Measurements from ENCODE around the gene KRT75. TPM values are rescaled to one million over a fixed set of nuclear protein-coding genes. Genes with fewer than 3 reads are reported as not detected.

Gene KRT75
- total RNA-seq, 1 donor from 2014 or later: not detected

DNA sequence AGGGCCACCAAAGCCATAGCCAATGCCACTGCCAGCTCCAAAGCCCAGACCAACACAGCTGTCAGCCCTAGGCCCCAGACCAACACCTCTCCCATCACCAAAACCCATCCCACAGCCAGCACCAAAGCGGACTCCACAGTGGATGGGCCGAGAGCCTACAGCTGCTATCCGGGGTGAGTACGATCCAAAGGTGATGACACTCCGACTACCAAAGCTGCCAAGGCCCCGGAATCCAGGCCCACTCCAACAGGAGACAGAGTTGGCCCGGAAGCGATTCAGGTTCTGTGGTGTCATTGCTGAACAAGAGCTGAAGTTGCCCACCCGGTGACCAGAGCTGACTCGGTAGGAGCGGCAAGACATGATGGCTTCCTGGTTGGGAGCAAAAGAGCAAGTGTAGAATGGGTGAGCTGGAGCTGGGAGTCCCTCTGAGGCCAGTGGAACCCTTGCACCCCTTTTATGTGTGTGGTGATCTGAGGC, 48.9 kb downstream of the KRT75 start, which contains the start of gene KRT84:
TSS of gene KRT84 (minus strand) at position 427 of the 477 bp plus-strand sequence. CDS start at position 360, 67 bp downstream.
- H3K27ac Mint-ChIP-seq (ENCODE audit: unreplicated experiment): no peak within 1 kb of the TSS
- H3K4me3 Mint-ChIP-seq (ENCODE audit: unreplicated experiment): no peak within 1 kb of the TSS
- no peaks in the 10 kb centered on the region for H3K4me1 Mint-ChIP-seq (ENCODE audit: low read depth, unreplicated experiment)
- TF ChIP-seq, protein P1, sequence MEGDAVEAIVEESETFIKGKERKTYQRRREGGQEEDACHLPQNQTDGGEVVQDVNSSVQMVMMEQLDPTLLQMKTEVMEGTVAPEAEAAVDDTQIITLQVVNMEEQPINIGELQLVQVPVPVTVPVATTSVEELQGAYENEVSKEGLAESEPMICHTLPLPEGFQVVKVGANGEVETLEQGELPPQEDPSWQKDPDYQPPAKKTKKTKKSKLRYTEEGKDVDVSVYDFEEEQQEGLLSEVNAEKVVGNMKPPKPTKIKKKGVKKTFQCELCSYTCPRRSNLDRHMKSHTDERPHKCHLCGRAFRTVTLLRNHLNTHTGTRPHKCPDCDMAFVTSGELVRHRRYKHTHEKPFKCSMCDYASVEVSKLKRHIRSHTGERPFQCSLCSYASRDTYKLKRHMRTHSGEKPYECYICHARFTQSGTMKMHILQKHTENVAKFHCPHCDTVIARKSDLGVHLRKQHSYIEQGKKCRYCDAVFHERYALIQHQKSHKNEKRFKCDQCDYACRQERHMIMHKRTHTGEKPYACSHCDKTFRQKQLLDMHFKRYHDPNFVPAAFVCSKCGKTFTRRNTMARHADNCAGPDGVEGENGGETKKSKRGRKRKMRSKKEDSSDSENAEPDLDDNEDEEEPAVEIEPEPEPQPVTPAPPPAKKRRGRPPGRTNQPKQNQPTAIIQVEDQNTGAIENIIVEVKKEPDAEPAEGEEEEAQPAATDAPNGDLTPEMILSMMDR (IDR thresholded peaks at IDR 0.05; ENCODE audit: partially characterized antibody, unreplicated experiment): no peak
- H3K27me3 Mint-ChIP-seq (ENCODE audit: unreplicated experiment): peaks cover 2% of the 10 kb centered on the region
- no peaks in the 10 kb centered on the region for H3K36me3 Mint-ChIP-seq (ENCODE audit: unreplicated experiment)
- no peak for DNase-seq
- peaks cover 2% of the 10 kb centered on the region for H3K9me3 Mint-ChIP-seq (ENCODE audit: unreplicated experiment)

DNA sequence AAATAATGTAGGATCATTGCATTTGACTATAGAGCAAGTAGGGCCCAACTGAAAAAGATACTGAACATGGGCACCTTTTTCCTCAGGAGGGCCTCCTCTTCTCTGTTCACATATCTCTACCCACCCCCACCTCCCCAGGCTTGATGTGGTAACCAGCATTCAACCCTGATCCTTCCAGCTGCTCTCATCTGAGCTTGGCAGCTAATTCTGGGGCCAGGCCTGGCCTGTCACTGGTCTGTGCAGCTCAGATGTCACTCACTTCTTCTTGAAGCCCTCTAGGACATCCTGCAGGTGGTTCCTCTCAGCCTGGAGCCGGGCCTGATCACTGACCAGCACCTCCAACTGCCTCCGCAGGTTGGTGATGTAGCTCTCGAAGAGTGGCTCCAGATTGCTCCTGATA, 50.8 kb downstream of the KRT75 start:
- Mint-ChIP-seq H3K27ac (ENCODE audit: unreplicated experiment) (no peak overlapping the region), H3K4me3 (ENCODE audit: unreplicated experiment) (no peak overlapping the region), H3K27me3 (ENCODE audit: unreplicated experiment) (peaks cover 2% of the 10 kb centered on the region), H3K36me3 (ENCODE audit: unreplicated experiment) (no peaks in the 10 kb centered on the region), H3K4me1 (ENCODE audit: low read depth, unreplicated experiment) (no peaks in the 10 kb centered on the region), H3K9me3 (ENCODE audit: unreplicated experiment) (peaks cover 2% of the 10 kb centered on the region)
- TF ChIP-seq, protein P1 (IDR thresholded peaks at IDR 0.05; ENCODE audit: partially characterized antibody, unreplicated experiment): no peak
- no peak for DNase-seq

DNA sequence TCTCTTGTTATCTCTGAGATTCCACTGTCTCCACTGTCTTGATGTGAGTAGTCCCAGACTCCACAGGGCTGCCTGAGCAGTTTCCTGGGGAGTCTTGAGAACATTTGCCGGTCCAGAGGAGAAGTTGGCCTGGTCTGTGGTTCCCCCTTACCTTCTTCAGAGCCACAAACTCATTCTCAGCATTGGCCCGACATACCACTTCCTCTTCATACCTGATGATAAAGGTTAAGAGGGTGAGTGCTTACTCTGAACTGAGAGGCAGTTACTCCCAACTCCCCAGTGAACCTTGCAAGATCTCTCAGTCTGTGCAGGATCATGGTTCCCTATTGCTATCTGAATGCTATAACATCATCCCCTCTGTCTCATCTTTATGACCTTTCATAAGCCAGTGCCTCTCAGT, 51.3 kb downstream of the KRT75 start:
- DNase-seq: no peak
- H3K9me3 Mint-ChIP-seq (ENCODE audit: unreplicated experiment): peaks cover 2% of the 10 kb centered on the region
- H3K36me3 Mint-ChIP-seq (ENCODE audit: unreplicated experiment): no peaks in the 10 kb centered on the region
- peaks cover 2% of the 10 kb centered on the region for H3K27me3 Mint-ChIP-seq (ENCODE audit: unreplicated experiment)
- TF ChIP-seq, protein P1 (IDR thresholded peaks at IDR 0.05; ENCODE audit: partially characterized antibody, unreplicated experiment): no peak
- no peak overlapping the region for H3K4me3 Mint-ChIP-seq (ENCODE audit: unreplicated experiment)
- H3K27ac Mint-ChIP-seq (ENCODE audit: unreplicated experiment): no peak overlapping the region
- no peaks in the 10 kb centered on the region for H3K4me1 Mint-ChIP-seq (ENCODE audit: low read depth, unreplicated experiment)

DNA sequence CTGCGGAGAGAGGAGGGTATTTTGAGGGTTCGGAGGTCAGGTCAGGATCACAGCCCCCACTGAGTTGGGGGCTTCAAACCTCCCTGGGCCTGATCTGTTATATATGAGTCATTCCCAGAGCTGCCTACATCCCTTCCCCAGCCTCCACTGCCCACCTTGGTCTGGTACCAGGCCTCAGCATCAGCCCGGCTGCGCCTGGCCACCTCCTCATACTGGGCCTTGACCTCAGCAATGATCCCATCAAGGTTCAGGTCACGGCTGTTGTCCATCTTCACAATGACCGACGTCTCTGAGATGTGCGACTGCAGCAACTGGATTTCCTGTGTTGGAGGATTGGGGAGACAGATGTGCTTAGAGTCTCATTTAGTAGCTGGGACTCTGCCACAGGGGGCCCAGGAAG, 53.0 kb downstream of the KRT75 start:
- TF ChIP-seq, protein P1 (IDR thresholded peaks at IDR 0.05; ENCODE audit: partially characterized antibody, unreplicated experiment): no peak
- Mint-ChIP-seq H3K36me3 (ENCODE audit: unreplicated experiment) (no peaks in the 10 kb centered on the region), H3K4me3 (ENCODE audit: unreplicated experiment) (no peak overlapping the region)

DNA sequence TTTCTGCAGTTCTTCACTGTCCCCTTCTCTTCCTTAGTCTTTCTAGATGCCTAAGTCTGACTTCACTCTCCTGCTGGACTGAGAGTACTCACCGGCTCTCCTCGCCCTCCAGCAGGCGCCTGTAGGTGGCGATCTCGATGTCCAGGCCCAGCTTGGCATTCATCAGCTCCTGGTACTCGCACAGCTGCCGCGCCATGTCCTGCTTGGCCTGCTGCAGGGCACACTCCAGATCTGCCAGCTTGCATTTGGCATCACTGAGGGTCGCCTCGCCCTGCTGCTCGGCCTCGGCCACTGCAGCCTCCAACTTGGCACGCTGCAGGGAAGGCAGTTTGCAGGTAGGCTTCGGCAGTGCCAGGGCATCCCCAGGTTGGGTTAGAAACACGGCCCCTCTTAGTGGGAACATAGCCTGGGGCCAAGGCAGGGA, 53.9 kb downstream of the KRT75 start:
- H3K36me3 Mint-ChIP-seq (ENCODE audit: unreplicated experiment): no peaks in the 10 kb centered on the region
- peaks cover 2% of the 10 kb centered on the region for H3K27me3 Mint-ChIP-seq (ENCODE audit: unreplicated experiment)
- H3K27ac Mint-ChIP-seq (ENCODE audit: unreplicated experiment): no peak overlapping the region
- TF ChIP-seq, protein P1 (IDR thresholded peaks at IDR 0.05; ENCODE audit: partially characterized antibody, unreplicated experiment): peak; percentile 41
- no peaks in the 10 kb centered on the region for H3K4me1 Mint-ChIP-seq (ENCODE audit: low read depth, unreplicated experiment)
- DNase-seq: peak; percentile 67
- no peak overlapping the region for H3K4me3 Mint-ChIP-seq (ENCODE audit: unreplicated experiment)
- H3K9me3 Mint-ChIP-seq (ENCODE audit: unreplicated experiment): peaks cover 7% of the 10 kb centered on the region

More for the DNA sequence above, 53.0 kb downstream of the KRT75 start:
- peaks cover 7% of the 10 kb centered on the region for H3K9me3 Mint-ChIP-seq (ENCODE audit: unreplicated experiment)
- H3K27ac Mint-ChIP-seq (ENCODE audit: unreplicated experiment): no peak overlapping the region
- H3K27me3 Mint-ChIP-seq (ENCODE audit: unreplicated experiment): peaks cover 2% of the 10 kb centered on the region
- DNase-seq: no peak
- H3K4me1 Mint-ChIP-seq (ENCODE audit: low read depth, unreplicated experiment): no peaks in the 10 kb centered on the region

Measured in glutamatergic neuron (in vitro differentiated cells).